ENCODE results near the gene FTSJ3.

- TF ChIP-seq, protein P1, sequence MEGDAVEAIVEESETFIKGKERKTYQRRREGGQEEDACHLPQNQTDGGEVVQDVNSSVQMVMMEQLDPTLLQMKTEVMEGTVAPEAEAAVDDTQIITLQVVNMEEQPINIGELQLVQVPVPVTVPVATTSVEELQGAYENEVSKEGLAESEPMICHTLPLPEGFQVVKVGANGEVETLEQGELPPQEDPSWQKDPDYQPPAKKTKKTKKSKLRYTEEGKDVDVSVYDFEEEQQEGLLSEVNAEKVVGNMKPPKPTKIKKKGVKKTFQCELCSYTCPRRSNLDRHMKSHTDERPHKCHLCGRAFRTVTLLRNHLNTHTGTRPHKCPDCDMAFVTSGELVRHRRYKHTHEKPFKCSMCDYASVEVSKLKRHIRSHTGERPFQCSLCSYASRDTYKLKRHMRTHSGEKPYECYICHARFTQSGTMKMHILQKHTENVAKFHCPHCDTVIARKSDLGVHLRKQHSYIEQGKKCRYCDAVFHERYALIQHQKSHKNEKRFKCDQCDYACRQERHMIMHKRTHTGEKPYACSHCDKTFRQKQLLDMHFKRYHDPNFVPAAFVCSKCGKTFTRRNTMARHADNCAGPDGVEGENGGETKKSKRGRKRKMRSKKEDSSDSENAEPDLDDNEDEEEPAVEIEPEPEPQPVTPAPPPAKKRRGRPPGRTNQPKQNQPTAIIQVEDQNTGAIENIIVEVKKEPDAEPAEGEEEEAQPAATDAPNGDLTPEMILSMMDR (IDR thresholded peaks at IDR 0.05; ENCODE audit: insufficient read depth, low read length), result no peak
- TF ChIP-seq REST (IDR thresholded peaks at IDR 0.05; ENCODE audit: insufficient replicate concordance, low read depth), result no peak
- no peak for TF ChIP-seq POLR2AphosphoS5 (IDR thresholded peaks at IDR 0.05; ENCODE audit: low read depth)
- TF ChIP-seq GABPA (IDR thresholded peaks at IDR 0.05; ENCODE audit: low read depth), result no peak
These were observed 10.6 kb upstream of the FTSJ3 start for GRCh38 chr17:63837962-63838600.

Measured in HL-60 (cell line).